GM21529 (cell line): ENCODE measurements around the gene NAGA.

Experiments used
- ATAC-seq: cut with Tn5 transposase; IDR thresholded peaks from one replicate; pipeline ENCODE4 v1.9.1; 2021; ENCODE audit not compliant: unreplicated experiment

NAGA gene

GRCh38 chr22:42050641-42051180, 19.9 kb downstream of the NAGA start:
- no peak for ATAC-seq

- ATAC-seq = no peak
Measured at GRCh38 chr22:42041784-42042183, 28.8 kb downstream of the NAGA start.

- no peak for ATAC-seq
Measured at GRCh38 chr22:42039271-42039670, 31.3 kb downstream of the NAGA start.

GRCh38 chr22:42035256-42035655, 35.4 kb downstream of the NAGA start:
- ATAC-seq = no peak

- no peak for ATAC-seq
Measured at GRCh38 chr22:42033263-42034181, 37.1 kb downstream of the NAGA start.

GRCh38 chr22:42026705-42027104, 43.9 kb downstream of the NAGA start:
- ATAC-seq = no peak

- no peak for ATAC-seq
Measured at GRCh38 chr22:42025421-42025820, 45.2 kb downstream of the NAGA start.

- ATAC-seq = no peak
Measured at GRCh38 chr22:42022162-42022847, 48.3 kb downstream of the NAGA start.

- ATAC-seq = no peak
Measured at GRCh38 chr22:42021571-42021970, 49.0 kb downstream of the NAGA start.

GRCh38 chr22:42018224-42018623, 52.4 kb downstream of the NAGA start:
- no peak for ATAC-seq

GRCh38 chr22:42016111-42016510, 54.5 kb downstream of the NAGA start:
- no peak for ATAC-seq

GRCh38 chr22:42013385-42013784, 57.2 kb downstream of the NAGA start:
- ATAC-seq = no peak

- ATAC-seq = no peak
Measured at GRCh38 chr22:42010778-42011177, 59.8 kb downstream of the NAGA start.
